WTC11 (cell line): ENCODE data around the gene GCG. TPM values are rescaled to one million over a fixed set of nuclear protein-coding genes. Genes with fewer than 3 reads are reported as not detected.

Source experiments
- ATAC-seq: fragments of 200-7000 bp; cut with Tn5 transposase; 2 replicates; pipeline ENCODE4 v1.10.0; 2021; ENCODE audit warnings: mild to moderate bottlenecking, moderate library complexity
- CTCF ChIA-PET: fragments of 300-600 bp; sonication (Branson Sonifier 250); formaldehyde crosslinking; loops from one replicate; lab custom pipeline; 2021; ENCODE audit warnings: antibody characterized with exemption; lab: Charles Lee
- POLR2A ChIA-PET: fragments of 350-600 bp; sonication (Branson Sonifier 250); formaldehyde crosslinking; loops from one replicate; lab custom pipeline; 2021; ENCODE audit warnings: antibody characterized with exemption; lab: Charles Lee
- DNase-seq: peaks from one replicate; pipeline ENCODE4 v3.0.0; 2021; ENCODE audit warnings: low spot score
- H3K27ac Mint-ChIP-seq: 2 replicates; pipeline ENCODE4 v1.8.0; 2021; ENCODE audit warnings: mixed read lengths
- H3K27me3 Mint-ChIP-seq: 2 replicates; pipeline ENCODE4 v1.8.0; 2021; ENCODE audit warnings: low read depth, mild to moderate bottlenecking, moderate library complexity, mixed read lengths
- H3K36me3 Mint-ChIP-seq: 2 replicates; pipeline ENCODE4 v1.8.0; 2021; ENCODE audit warnings: mixed read lengths
- H3K4me1 Mint-ChIP-seq: 2 replicates; pipeline ENCODE4 v1.8.0; 2022; ENCODE audit warnings: mixed read lengths
- H3K4me3 Mint-ChIP-seq: 2 replicates; pipeline ENCODE4 v1.8.0; 2021; ENCODE audit warnings: mild to moderate bottlenecking, moderate library complexity, mixed read lengths
- H3K9me3 Mint-ChIP-seq: 2 replicates; pipeline ENCODE4 v1.8.0; 2021; ENCODE audit warnings: mixed read lengths
- EMX1 ChIP-seq: fragments of 250-450 bp; sonication (Bioruptor Pico); IDR thresholded peaks from 2 replicates; pipeline ENCODE4 v1.8.0; 2021; ENCODE audit warnings: mild to moderate bottlenecking
- GABPB1 ChIP-seq: sonication (generic); formaldehyde crosslinking; IDR thresholded peaks from 2 replicates; pipeline ENCODE4 v1.8.1; 2023; ENCODE audit warnings: mild to moderate bottlenecking, missing genetic modification reagents
- MYBL2 ChIP-seq: sonication (generic); formaldehyde crosslinking; IDR thresholded peaks from 2 replicates; pipeline ENCODE4 v1.8.1; 2023; ENCODE audit warnings: mild to moderate bottlenecking, moderate library complexity, missing genetic modification reagents
- SOX15 ChIP-seq: fragments of 250-450 bp; sonication (Bioruptor Pico); IDR thresholded peaks from 2 replicates; pipeline ENCODE4 v1.9.0; 2021; ENCODE audit warnings: mild to moderate bottlenecking
- ZNF121 ChIP-seq: sonication (generic); formaldehyde crosslinking; IDR thresholded peaks from 2 replicates; pipeline ENCODE4 v1.8.0; 2023; ENCODE audit warnings: missing genetic modification reagents
- total RNA-seq: library from RNA; stranded (reverse); gene quantifications from 3 replicates; pipeline ENCODE4 v1.2.3, GENCODE V29; 2021
- TF ChIP-seq, protein P1 (sequence below): sonication (generic); formaldehyde crosslinking; IDR thresholded peaks from 2 replicates; pipeline ENCODE4 v1.8.1; 2023; ENCODE audit warnings: mild to moderate bottlenecking, moderate library complexity, missing genetic modification reagents
- TF ChIP-seq, protein P2 (sequence below): sonication (generic); formaldehyde crosslinking; IDR thresholded peaks from 2 replicates; pipeline ENCODE4 v1.8.0; 2022; ENCODE audit warnings: missing genetic modification reagents
- TF ChIP-seq, protein P3 (sequence below): sonication (generic); formaldehyde crosslinking; conservative IDR thresholded peaks from 2 replicates; pipeline ENCODE4 v1.8.1; 2023; ENCODE audit warnings: mild to moderate bottlenecking, low read depth, missing genetic modification reagents, moderate library complexity
- TF ChIP-seq, protein P4 (sequence below): sonication (generic); formaldehyde crosslinking; conservative IDR thresholded peaks from 2 replicates; pipeline ENCODE4 v1.8.1; 2022; ENCODE audit warnings: mild to moderate bottlenecking, missing genetic modification reagents
- TF ChIP-seq, protein P5 (sequence below): fragments of 250-450 bp; sonication (Bioruptor Pico); IDR thresholded peaks from 2 replicates; pipeline ENCODE4 v1.9.0; 2021; ENCODE audit warnings: mild to moderate bottlenecking, borderline replicate concordance

GCG gene
- total RNA-seq, 1 experiment from 2014 or later = not detected

DNA sequence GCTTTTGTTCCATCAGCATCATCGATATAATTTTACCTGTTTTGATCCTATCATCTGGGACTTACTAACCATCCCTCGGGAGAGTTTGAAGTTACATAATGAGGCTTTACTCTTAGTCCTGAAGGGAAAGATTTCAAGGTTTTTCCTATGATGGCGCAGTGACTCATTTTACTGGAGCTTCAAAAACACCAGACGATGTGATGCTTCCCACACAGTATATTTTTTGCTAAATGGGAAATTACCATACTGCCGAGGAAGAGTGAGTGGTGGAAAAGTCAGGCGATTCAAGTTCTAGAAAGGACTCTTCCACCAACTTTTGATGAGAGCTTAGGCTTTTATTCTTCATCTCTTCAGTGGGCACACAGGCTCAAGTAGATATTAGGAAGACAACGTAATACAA is 44.6 kb upstream of the GCG start (continued):
- no peak for TF ChIP-seq EMX1
- TF ChIP-seq, protein P1, sequence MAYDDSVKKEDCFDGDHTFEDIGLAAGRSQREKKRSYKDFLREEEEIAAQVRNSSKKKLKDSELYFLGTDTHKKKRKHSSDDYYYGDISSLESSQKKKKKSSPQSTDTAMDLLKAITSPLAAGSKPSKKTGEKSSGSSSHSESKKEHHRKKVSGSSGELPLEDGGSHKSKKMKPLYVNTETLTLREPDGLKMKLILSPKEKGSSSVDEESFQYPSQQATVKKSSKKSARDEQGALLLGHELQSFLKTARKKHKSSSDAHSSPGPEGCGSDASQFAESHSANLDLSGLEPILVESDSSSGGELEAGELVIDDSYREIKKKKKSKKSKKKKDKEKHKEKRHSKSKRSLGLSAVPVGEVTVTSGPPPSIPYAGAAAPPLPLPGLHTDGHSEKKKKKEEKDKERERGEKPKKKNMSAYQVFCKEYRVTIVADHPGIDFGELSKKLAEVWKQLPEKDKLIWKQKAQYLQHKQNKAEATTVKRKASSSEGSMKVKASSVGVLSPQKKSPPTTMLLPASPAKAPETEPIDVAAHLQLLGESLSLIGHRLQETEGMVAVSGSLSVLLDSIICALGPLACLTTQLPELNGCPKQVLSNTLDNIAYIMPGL (CRISPR knock-in tag) = no peak
- TF ChIP-seq, protein P2, sequence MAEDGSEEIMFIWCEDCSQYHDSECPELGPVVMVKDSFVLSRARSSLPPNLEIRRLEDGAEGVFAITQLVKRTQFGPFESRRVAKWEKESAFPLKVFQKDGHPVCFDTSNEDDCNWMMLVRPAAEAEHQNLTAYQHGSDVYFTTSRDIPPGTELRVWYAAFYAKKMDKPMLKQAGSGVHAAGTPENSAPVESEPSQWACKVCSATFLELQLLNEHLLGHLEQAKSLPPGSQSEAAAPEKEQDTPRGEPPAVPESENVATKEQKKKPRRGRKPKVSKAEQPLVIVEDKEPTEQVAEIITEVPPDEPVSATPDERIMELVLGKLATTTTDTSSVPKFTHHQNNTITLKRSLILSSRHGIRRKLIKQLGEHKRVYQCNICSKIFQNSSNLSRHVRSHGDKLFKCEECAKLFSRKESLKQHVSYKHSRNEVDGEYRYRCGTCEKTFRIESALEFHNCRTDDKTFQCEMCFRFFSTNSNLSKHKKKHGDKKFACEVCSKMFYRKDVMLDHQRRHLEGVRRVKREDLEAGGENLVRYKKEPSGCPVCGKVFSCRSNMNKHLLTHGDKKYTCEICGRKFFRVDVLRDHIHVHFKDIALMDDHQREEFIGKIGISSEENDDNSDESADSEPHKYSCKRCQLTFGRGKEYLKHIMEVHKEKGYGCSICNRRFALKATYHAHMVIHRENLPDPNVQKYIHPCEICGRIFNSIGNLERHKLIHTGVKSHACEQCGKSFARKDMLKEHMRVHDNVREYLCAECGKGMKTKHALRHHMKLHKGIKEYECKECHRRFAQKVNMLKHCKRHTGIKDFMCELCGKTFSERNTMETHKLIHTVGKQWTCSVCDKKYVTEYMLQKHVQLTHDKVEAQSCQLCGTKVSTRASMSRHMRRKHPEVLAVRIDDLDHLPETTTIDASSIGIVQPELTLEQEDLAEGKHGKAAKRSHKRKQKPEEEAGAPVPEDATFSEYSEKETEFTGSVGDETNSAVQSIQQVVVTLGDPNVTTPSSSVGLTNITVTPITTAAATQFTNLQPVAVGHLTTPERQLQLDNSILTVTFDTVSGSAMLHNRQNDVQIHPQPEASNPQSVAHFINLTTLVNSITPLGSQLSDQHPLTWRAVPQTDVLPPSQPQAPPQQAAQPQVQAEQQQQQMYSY (CRISPR knock-in tag) = no peak
- no peak for TF ChIP-seq GABPB1 (CRISPR knock-in tag)
- TF ChIP-seq, protein P3, sequence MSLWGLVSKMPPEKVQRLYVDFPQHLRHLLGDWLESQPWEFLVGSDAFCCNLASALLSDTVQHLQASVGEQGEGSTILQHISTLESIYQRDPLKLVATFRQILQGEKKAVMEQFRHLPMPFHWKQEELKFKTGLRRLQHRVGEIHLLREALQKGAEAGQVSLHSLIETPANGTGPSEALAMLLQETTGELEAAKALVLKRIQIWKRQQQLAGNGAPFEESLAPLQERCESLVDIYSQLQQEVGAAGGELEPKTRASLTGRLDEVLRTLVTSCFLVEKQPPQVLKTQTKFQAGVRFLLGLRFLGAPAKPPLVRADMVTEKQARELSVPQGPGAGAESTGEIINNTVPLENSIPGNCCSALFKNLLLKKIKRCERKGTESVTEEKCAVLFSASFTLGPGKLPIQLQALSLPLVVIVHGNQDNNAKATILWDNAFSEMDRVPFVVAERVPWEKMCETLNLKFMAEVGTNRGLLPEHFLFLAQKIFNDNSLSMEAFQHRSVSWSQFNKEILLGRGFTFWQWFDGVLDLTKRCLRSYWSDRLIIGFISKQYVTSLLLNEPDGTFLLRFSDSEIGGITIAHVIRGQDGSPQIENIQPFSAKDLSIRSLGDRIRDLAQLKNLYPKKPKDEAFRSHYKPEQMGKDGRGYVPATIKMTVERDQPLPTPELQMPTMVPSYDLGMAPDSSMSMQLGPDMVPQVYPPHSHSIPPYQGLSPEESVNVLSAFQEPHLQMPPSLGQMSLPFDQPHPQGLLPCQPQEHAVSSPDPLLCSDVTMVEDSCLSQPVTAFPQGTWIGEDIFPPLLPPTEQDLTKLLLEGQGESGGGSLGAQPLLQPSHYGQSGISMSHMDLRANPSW (CRISPR knock-in tag) = no peak

DNA sequence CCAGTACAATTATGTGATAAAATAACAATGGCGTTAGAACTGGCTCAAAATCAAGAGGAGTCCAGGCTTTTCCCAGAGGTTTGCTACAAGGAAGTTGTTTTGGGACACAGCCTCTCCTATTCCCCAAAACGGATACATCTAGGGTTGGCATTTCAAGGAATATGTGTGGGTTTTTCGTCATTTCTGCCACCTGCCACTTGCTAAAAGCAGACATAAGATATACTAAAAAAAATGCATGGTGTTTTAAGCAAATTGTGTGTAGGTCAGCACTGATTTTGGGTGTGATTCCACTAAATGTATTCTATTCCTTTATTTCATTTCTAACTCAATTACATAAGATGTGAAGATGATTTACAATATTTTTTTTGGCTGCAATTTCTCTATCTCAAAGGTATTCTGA is 36.4 kb upstream of the GCG start:
- Mint-ChIP-seq H3K9me3 (no peaks in the 10 kb centered on the region), H3K27me3 (no peaks in the 10 kb centered on the region), H3K4me1 (peaks cover 8% of the 10 kb centered on the region), H3K27ac (no peak overlapping the region), H3K36me3 (no peaks in the 10 kb centered on the region), H3K4me3 (no peak overlapping the region)
- ChIA-PET CTCF (interaction anchor here (1.5 kb wide), 1 partner anchor 110 kb away, joined by 3 read pairs; no protein-coding TSS in a partner anchor), POLR2A (no interaction called here)
- no peak for DNase-seq
- TF ChIP-seq ZNF121 (CRISPR knock-in tag) = no peak
- TF ChIP-seq, protein P4, sequence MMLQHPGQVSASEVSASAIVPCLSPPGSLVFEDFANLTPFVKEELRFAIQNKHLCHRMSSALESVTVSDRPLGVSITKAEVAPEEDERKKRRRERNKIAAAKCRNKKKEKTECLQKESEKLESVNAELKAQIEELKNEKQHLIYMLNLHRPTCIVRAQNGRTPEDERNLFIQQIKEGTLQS (CRISPR knock-in tag) = no peak
- no peak for TF ChIP-seq SOX15 (CRISPR knock-in tag)
- TF ChIP-seq, protein P5, sequence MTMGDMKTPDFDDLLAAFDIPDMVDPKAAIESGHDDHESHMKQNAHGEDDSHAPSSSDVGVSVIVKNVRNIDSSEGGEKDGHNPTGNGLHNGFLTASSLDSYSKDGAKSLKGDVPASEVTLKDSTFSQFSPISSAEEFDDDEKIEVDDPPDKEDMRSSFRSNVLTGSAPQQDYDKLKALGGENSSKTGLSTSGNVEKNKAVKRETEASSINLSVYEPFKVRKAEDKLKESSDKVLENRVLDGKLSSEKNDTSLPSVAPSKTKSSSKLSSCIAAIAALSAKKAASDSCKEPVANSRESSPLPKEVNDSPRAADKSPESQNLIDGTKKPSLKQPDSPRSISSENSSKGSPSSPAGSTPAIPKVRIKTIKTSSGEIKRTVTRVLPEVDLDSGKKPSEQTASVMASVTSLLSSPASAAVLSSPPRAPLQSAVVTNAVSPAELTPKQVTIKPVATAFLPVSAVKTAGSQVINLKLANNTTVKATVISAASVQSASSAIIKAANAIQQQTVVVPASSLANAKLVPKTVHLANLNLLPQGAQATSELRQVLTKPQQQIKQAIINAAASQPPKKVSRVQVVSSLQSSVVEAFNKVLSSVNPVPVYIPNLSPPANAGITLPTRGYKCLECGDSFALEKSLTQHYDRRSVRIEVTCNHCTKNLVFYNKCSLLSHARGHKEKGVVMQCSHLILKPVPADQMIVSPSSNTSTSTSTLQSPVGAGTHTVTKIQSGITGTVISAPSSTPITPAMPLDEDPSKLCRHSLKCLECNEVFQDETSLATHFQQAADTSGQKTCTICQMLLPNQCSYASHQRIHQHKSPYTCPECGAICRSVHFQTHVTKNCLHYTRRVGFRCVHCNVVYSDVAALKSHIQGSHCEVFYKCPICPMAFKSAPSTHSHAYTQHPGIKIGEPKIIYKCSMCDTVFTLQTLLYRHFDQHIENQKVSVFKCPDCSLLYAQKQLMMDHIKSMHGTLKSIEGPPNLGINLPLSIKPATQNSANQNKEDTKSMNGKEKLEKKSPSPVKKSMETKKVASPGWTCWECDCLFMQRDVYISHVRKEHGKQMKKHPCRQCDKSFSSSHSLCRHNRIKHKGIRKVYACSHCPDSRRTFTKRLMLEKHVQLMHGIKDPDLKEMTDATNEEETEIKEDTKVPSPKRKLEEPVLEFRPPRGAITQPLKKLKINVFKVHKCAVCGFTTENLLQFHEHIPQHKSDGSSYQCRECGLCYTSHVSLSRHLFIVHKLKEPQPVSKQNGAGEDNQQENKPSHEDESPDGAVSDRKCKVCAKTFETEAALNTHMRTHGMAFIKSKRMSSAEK (CRISPR knock-in tag) = no peak
- no peak for TF ChIP-seq MYBL2
- ATAC-seq = no peak
